Endothelial cell of umbilical vein (primary cell): Measurements from ENCODE around the gene TBX2.

Source experiments
- CTCF ChIP-seq, 2 donors: IDR thresholded peaks; 1 replicate in 1 of 2; 2 replicates in 1 of 2; pipeline ENCODE4 v1.5.1; 2011; ENCODE audit warnings: low read length in 2 of 2, mild to moderate bottlenecking in 2 of 2, moderate library complexity in 2 of 2, control low read depth in 1 of 2, inconsistent platforms in 1 of 2, low read depth in 1 of 2; ENCODE audit not compliant: insufficient read depth in 1 of 2; ENCODE audit errors: extremely low read depth in 1 of 2
- EZH2 ChIP-seq: IDR thresholded peaks from 2 replicates; pipeline ENCODE4 v1.6.1; 2012; ENCODE audit warnings: borderline replicate concordance, low read depth, mild to moderate bottlenecking, moderate library complexity, low read length, inconsistent platforms; ENCODE audit not compliant: severe bottlenecking
- FOS ChIP-seq: IDR thresholded peaks from 2 replicates; pipeline ENCODE4 v1.6.1; 2011; ENCODE audit warnings: mild to moderate bottlenecking, low read length, moderate library complexity, borderline replicate concordance; ENCODE audit not compliant: insufficient read depth
- GATA2 ChIP-seq: IDR thresholded peaks from 2 replicates; pipeline ENCODE4 v1.7.0; 2011; ENCODE audit warnings: low read depth, mild to moderate bottlenecking, moderate library complexity, mixed read lengths, low read length; ENCODE audit not compliant: insufficient read length, insufficient read depth
- JUN ChIP-seq: IDR thresholded peaks from 2 replicates; pipeline ENCODE4 v1.6.1; 2011; ENCODE audit warnings: borderline replicate concordance, low read depth; ENCODE audit not compliant: insufficient read length, insufficient read depth
- MAX ChIP-seq: IDR thresholded peaks from 2 replicates; pipeline ENCODE4 v1.6.1; 2011; ENCODE audit not compliant: insufficient read depth, insufficient read length
- MYC ChIP-seq: IDR thresholded peaks from one replicate; pipeline ENCODE4 v1.6.1; 2011; ENCODE audit warnings: mild to moderate bottlenecking, low read depth, low read length
- POLR2A ChIP-seq: IDR thresholded peaks from 2 replicates; pipeline ENCODE4 v1.6.1; 2012; ENCODE audit warnings: low read depth, mild to moderate bottlenecking, control low read depth, low read length
- POLR2AphosphoS5 ChIP-seq: IDR thresholded peaks from 2 replicates; pipeline ENCODE4 v1.6.1; 2012; ENCODE audit warnings: low read depth, mild to moderate bottlenecking, control low read depth, low read length, moderate library complexity; ENCODE audit not compliant: insufficient read depth

GRCh38 chr17:61414141-61414935, 14.7 kb downstream of the TBX2 start:
- TF ChIP-seq POLR2A = no peak
- no peak for TF ChIP-seq CTCF (IDR thresholded peaks at IDR 0.05; ENCODE audit: extremely low read depth in 1 of 2, insufficient read depth in 1 of 2, low read depth in 1 of 2, low read length in 2 of 2)
- TF ChIP-seq EZH2 = no peak
- TF ChIP-seq POLR2AphosphoS5 = no peak
- TF ChIP-seq MYC = no peak
- no peak for TF ChIP-seq JUN
- TF ChIP-seq GATA2 = no peak
- no peak for TF ChIP-seq FOS
- no peak for TF ChIP-seq MAX
